Osteoblast (primary cell): ENCODE results near the gene HMSD. TPM values are rescaled to one million over a fixed set of nuclear protein-coding genes. Genes with fewer than 3 reads are reported as not detected.
"Not testable (repeated sequence)": the region's sequence is repeated elsewhere in the genome, so short reads cannot be mapped to it uniquely, and the experiment has no call there.

Experiments
- DNase-seq: peaks from one replicate; pipeline ENCODE4 v3.0.0; 2011; ENCODE audit warnings: low spot score, mixed read lengths; ENCODE audit not compliant: insufficient read length; ENCODE audit errors: missing footprints
- H2AFZ ChIP-seq: 2 replicates; pipeline ENCODE4 v1.6.0; 2011; ENCODE audit warnings: mild to moderate bottlenecking, low read length
- H3K27ac ChIP-seq: 2 replicates; pipeline ENCODE4 v1.5.1; 2011; ENCODE audit warnings: mild to moderate bottlenecking, low read depth, low read length, moderate library complexity
- H3K27me3 ChIP-seq: 2 replicates; pipeline ENCODE4 v1.6.0; 2012; ENCODE audit warnings: mild to moderate bottlenecking, control low read depth, inconsistent platforms, low read length, moderate library complexity; ENCODE audit not compliant: insufficient read depth
- H3K36me3 ChIP-seq: 2 replicates; pipeline ENCODE4 v1.5.1; 2011; ENCODE audit warnings: mild to moderate bottlenecking, low read length, control low read depth, moderate library complexity; ENCODE audit not compliant: insufficient read depth
- H3K4me1 ChIP-seq: 2 replicates; pipeline ENCODE4 v1.5.1; 2011; ENCODE audit warnings: mild to moderate bottlenecking, low read length, control low read depth, moderate library complexity; ENCODE audit not compliant: insufficient read depth
- H3K4me2 ChIP-seq: 2 replicates; pipeline ENCODE4 v1.6.0; 2011; ENCODE audit warnings: mild to moderate bottlenecking, low read length; ENCODE audit not compliant: insufficient read depth
- H3K4me3 ChIP-seq: fragments of 200-600 bp; sonication (generic); 3 replicates; pipeline ENCODE4 v1.5.1; 2012; ENCODE audit warnings: mild to moderate bottlenecking, low read length, inconsistent platforms; ENCODE audit not compliant: insufficient read depth
- H3K79me2 ChIP-seq: 2 replicates; pipeline ENCODE4 v1.6.0; 2012; ENCODE audit warnings: mild to moderate bottlenecking, low read length, control low read depth, inconsistent platforms; ENCODE audit not compliant: insufficient read depth
- H3K9me3 ChIP-seq: 2 replicates; pipeline ENCODE4 v1.5.1; 2011; ENCODE audit warnings: low read depth, low read length, control low read depth
- H4K20me1 ChIP-seq: 2 replicates; pipeline ENCODE4 v1.6.0; 2012; ENCODE audit warnings: mild to moderate bottlenecking, low read length, control low read depth; ENCODE audit not compliant: insufficient read depth
- CTCF ChIP-seq: IDR thresholded peaks from 2 replicates; pipeline ENCODE4 v1.5.1; 2011; ENCODE audit warnings: mild to moderate bottlenecking, low read depth, low read length, moderate library complexity; ENCODE audit errors: extremely low read depth
- total RNA-seq: library from RNA; depleted of rRNA; stranded (reverse); fragments of >200 nt; gene quantifications from 2 replicates; pipeline ENCODE4 v1.2.3, GENCODE V29; 2012

HMSD gene
- total RNA-seq, 1 donor, result 1.4 TPM

GRCh38 chr18:63930773-63931354 is 18.2 kb upstream of the HMSD start:
- Histone ChIP-seq H3K27ac (no peak overlapping the region), H2AFZ (no peak overlapping the region), H3K4me1 (no peaks in the 10 kb centered on the region), H3K79me2 (no peaks in the 10 kb centered on the region), H3K36me3 (no peaks in the 10 kb centered on the region), H3K9me3 (no peaks in the 10 kb centered on the region), H3K4me3 (no peak overlapping the region), H3K27me3 (peaks cover 21% of the 10 kb centered on the region), H4K20me1 (no peaks in the 10 kb centered on the region), H3K4me2 (no peak overlapping the region)
- DNase-seq, result no peak
- TF ChIP-seq CTCF, result no peak

DNA sequence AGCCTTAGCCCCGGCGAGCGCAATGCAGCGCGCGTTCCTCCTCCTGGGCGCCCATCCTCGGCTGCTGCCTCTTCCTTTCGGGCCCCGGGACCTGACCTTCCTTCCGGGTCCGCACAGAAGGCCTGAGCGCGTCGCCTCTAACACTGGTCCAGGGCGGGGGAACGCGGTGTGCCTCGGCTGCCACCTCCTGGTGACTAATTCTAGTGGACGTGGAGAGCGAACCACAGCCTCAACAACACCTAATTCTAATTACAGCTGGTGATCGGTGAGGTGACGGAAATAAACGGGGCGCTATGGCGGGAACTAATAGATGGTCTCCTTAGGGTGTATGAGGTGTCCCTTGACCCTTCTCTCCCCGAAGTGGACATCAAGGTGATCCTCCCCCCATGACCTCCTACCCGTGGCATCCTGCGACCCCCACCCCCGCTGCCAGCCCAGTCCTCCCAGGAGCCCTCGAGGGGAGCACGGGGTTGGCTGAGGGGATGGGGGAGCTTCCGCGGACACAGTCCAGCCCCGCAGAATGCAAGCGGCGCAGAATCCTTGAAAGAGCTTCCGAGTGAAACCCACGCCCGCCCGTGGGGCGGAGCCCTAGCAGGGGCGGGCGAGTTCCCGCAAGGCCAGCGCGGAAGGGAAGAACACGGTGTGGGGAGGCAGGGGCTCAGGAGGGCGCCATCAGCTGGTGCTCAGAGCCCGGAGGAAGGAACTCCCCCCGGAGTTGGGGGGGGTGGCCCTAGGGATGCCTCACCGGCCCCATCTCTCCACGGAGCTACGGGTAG is 12.8 kb upstream of the HMSD start:
- H3K4me1 ChIP-seq, result peaks cover 5% of the 10 kb centered on the region

DNA sequence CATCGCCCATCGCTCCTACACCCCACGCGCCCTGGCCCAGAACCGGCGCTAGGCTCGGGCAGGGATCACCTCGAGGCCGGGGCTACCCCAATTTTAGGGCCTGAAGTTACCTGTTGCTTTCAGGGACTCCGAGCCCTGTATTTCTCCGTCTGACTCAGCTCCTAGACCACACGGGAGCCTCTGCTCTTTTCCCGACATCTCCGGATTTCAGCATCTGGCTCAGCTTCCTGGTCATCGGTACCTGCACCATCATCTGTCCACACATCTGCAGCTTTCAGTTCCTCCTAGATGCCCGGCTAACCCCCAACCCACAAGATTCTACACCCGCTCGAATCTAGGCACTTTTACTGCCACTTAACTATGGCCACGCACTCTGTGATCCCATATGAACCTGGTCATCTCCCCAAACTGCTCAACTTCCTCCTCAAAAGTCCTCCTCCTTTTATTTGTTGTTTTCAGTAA is 12.1 kb upstream of the HMSD start:
- Histone ChIP-seq H3K36me3 (no peaks in the 10 kb centered on the region), H3K79me2 (no peaks in the 10 kb centered on the region), H3K4me3 (peak overlapping the region; percentile 76), H3K4me2 (peak overlapping the region; percentile 89), H3K27me3 (peaks cover 32% of the 10 kb centered on the region), H4K20me1 (no peaks in the 10 kb centered on the region), H3K27ac (no peak overlapping the region), H3K9me3 (no peaks in the 10 kb centered on the region), H3K4me1 (peaks cover 5% of the 10 kb centered on the region), H2AFZ (peak overlapping the region; percentile 80)
- TF ChIP-seq CTCF, result no peak
- peak; percentile 37 for DNase-seq

More for the DNA sequence above, 12.8 kb upstream of the HMSD start:
- peak overlapping the region; percentile 80 for H2AFZ ChIP-seq
- H3K4me3 ChIP-seq, result peak overlapping the region; percentile 76
- H3K79me2 ChIP-seq, result no peaks in the 10 kb centered on the region
- TF ChIP-seq CTCF, result peak; percentile 62
- peaks cover 32% of the 10 kb centered on the region for H3K27me3 ChIP-seq
- no peaks in the 10 kb centered on the region for H4K20me1 ChIP-seq
- no peak overlapping the region for H3K27ac ChIP-seq
- DNase-seq, result peak; percentile 94
- peak overlapping the region; percentile 89 for H3K4me2 ChIP-seq
- H3K36me3 ChIP-seq, result no peaks in the 10 kb centered on the region
- no peaks in the 10 kb centered on the region for H3K9me3 ChIP-seq

DNA sequence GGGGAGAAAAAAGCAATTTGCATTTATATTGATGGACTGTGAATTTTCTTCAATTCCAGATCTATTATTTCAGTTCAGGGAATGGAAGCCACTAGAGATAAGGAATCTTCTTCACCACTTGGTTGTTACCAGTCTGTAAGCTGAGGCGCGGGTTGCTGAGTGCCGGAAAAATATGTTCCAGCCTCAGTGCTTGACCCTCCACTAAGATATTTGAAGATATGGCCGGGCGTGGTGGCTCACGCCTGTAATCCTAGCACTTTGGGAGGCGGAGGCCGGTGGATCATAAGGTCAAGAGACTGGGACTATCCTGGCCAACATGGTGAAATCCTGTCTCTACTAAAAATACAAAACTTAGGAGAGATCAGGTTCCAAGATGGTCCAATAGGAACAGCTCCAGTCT is 9.1 kb upstream of the HMSD start:
- Histone ChIP-seq H3K4me2 (no peak overlapping the region), H3K4me1 (peaks cover 5% of the 10 kb centered on the region), H3K27me3 (peaks cover 15% of the 10 kb centered on the region), H3K27ac (no peak overlapping the region), H2AFZ (no peak overlapping the region), H3K79me2 (no peaks in the 10 kb centered on the region), H4K20me1 (no peaks in the 10 kb centered on the region), H3K4me3 (no peak overlapping the region), H3K9me3 (no peaks in the 10 kb centered on the region), H3K36me3 (no peaks in the 10 kb centered on the region)
- DNase-seq, result no peak
- TF ChIP-seq CTCF, result no peak

DNA sequence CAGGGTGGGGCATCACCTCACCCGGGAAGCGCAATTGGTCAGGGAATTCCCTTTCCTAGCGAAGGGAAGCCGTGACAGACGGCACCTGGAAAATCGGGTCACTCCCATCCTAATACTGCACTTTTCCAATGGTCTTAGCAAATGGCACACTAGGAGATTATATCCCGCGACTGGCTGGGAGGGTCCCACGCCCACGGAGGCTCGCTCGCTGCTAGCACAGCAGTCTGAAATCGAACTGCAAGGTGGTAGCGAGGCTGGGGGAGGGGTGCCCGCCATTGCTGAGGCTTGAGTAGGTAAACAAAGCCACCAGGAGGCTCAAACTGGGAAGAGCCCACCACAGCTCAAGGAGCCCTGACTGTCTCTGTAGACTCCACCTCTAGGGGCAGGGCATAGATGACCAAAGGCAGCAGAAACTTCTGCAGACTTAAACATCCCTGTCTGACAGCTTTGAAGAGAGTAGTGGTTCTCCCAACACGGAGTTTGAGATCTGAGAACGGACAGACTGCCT is 8.5 kb upstream of the HMSD start:
- H2AFZ ChIP-seq, H4K20me1 ChIP-seq, H3K36me3 ChIP-seq, H3K4me3 ChIP-seq, H3K4me2 ChIP-seq, H3K79me2 ChIP-seq, DNase-seq, H3K4me1 ChIP-seq, H3K9me3 ChIP-seq, H3K27ac ChIP-seq: not testable (repeated sequence)
- peaks cover 15% of the 10 kb centered on the region for H3K27me3 ChIP-seq
